B cell (primary cell): Measurements from ENCODE around the gene ZNF324. TPM values are rescaled to one million over a fixed set of nuclear protein-coding genes. Genes with fewer than 3 reads are reported as not detected.
A peak's percentile ranks its signal among the peaks of the same experiment; 100 is the strongest.

ENCODE experiments used
- ATAC-seq: fragments of 200-7000 bp; cut with Tn5 transposase; one replicate; pipeline ENCODE4 v1.10.0; 2021; ENCODE audit warnings: low read depth, mild to moderate bottlenecking, moderate number of reproducible peaks, moderate library complexity
- CTCF ChIA-PET: fragments of 350-600 bp; sonication (Branson Sonifier 250); formaldehyde crosslinking; loops from one replicate; lab custom pipeline; 2021; ENCODE audit warnings: antibody characterized with exemption, inconsistent platforms; lab: Charles Lee
- POLR2A ChIA-PET: fragments of 350-600 bp; sonication (Branson Sonifier 250); formaldehyde crosslinking; loops from one replicate; lab custom pipeline; 2021; ENCODE audit warnings: antibody characterized with exemption; lab: Charles Lee
- DNase-seq: peaks from one replicate; pipeline ENCODE4 v3.0.0; 2013
- H2AFZ ChIP-seq: 2 replicates; pipeline ENCODE4 v1.6.1; 2012; ENCODE audit warnings: mild to moderate bottlenecking, low read depth, low read length; ENCODE audit not compliant: insufficient read depth, poor library complexity, severe bottlenecking
- H3K27ac ChIP-seq, 2 donors: 1 replicate in 1 of 2; 2 replicates in 1 of 2; pipeline ENCODE4 v1.5.1; 2012 to 2013; ENCODE audit warnings: low read length in 2 of 2, mild to moderate bottlenecking in 2 of 2, moderate library complexity in 1 of 2
- H3K27me3 ChIP-seq, 4 experiments: fragments of 200-600 bp in 1 of 4; sonication (generic) in 1 of 4; replicated peaks in 1 of 4; 1 replicate in 2 of 4; 2 replicates in 2 of 4; pipeline versions ENCODE4 v1.6.1 to v1.7.0; 2013 to 2016; ENCODE audit warnings: low read length in 3 of 4, mild to moderate bottlenecking in 2 of 4, mixed read lengths in 1 of 4, moderate library complexity in 1 of 4; ENCODE audit not compliant: insufficient read depth in 4 of 4, control insufficient read depth in 3 of 4; ENCODE audit errors: control extremely low read depth in 1 of 4
- H3K36me3 ChIP-seq, 2 experiments: replicated peaks in 1 of 2; 1 replicate in 1 of 2; 2 replicates in 1 of 2; pipeline versions ENCODE4 v1.6.1 to v1.7.1; 2013; ENCODE audit warnings: low read length in 1 of 2; ENCODE audit not compliant: insufficient read depth in 2 of 2, control insufficient read depth in 1 of 2; ENCODE audit errors: control extremely low read depth in 1 of 2, extremely low read depth in 1 of 2
- H3K4me1 ChIP-seq, 2 donors: fragments of 200-600 bp in 1 of 2; sonication (generic) in 1 of 2; 1 replicate in 1 of 2; 2 replicates in 1 of 2; pipeline versions ENCODE4 v1.5.1 to v1.6.1; 2013 to 2017; ENCODE audit warnings: low read length in 2 of 2; ENCODE audit not compliant: control insufficient read depth in 2 of 2, insufficient read depth in 2 of 2
- H3K4me2 ChIP-seq: replicated peaks from 2 replicates; pipeline ENCODE3; 2012; ENCODE audit warnings: mild to moderate bottlenecking, low read depth, low read length; ENCODE audit not compliant: poor library complexity, severe bottlenecking
- H3K4me3 ChIP-seq, 5 experiments: fragments of 200-600 bp in 1 of 5; sonication (generic) in 1 of 5; 1 replicate in 3 of 5; 2 replicates in 2 of 5; pipeline versions ENCODE4 v1.5.1 to v1.7.0; 2011 to 2016; ENCODE audit warnings: low read length in 4 of 5, mild to moderate bottlenecking in 4 of 5, low read depth in 2 of 5, control low read depth in 1 of 5, moderate library complexity in 1 of 5; ENCODE audit not compliant: insufficient read depth in 1 of 5; ENCODE audit errors: control extremely low read depth in 1 of 5, extremely low read depth in 1 of 5
- H3K79me2 ChIP-seq: fragments of 200-600 bp; sonication (generic); one replicate; pipeline ENCODE4 v1.6.0; 2016; ENCODE audit warnings: low read length; ENCODE audit not compliant: control insufficient read depth, insufficient read depth
- H3K9ac ChIP-seq: fragments of 200-600 bp; sonication (generic); 2 replicates; pipeline ENCODE4 v1.6.1; 2017; ENCODE audit warnings: mild to moderate bottlenecking, low read length, moderate library complexity
- H3K9me3 ChIP-seq, 3 donors: one replicate each; pipeline versions ENCODE4 v1.6.1 to v1.7.1; 2013; ENCODE audit warnings: low read length in 2 of 3; ENCODE audit not compliant: control insufficient read depth in 2 of 3, insufficient read depth in 1 of 3; ENCODE audit errors: control extremely low read depth in 1 of 3
- H4K20me1 ChIP-seq: 2 replicates; pipeline ENCODE4 v1.6.0; 2012; ENCODE audit warnings: mild to moderate bottlenecking, low read length; ENCODE audit not compliant: insufficient read depth, control insufficient read depth, poor library complexity, severe bottlenecking
- H3K27ac Mint-ChIP-seq: one replicate; pipeline ENCODE4 v1.8.0; 2021; ENCODE audit warnings: mixed read lengths
- H3K27me3 Mint-ChIP-seq: one replicate; pipeline ENCODE4 v1.8.0; 2021; ENCODE audit warnings: mixed read lengths
- H3K4me1 Mint-ChIP-seq: one replicate; pipeline ENCODE4 v1.8.0; 2021; ENCODE audit warnings: mixed read lengths
- H3K4me3 Mint-ChIP-seq: one replicate; pipeline ENCODE4 v1.8.0; 2021; ENCODE audit warnings: mixed read lengths
- H3K9me3 Mint-ChIP-seq: one replicate; pipeline ENCODE4 v1.8.0; 2022; ENCODE audit warnings: mixed read lengths; ENCODE audit not compliant: insufficient read depth
- CTCF ChIP-seq: fragments of 200-600 bp; IDR thresholded peaks from one replicate; pipeline ENCODE4 v1.8.0; 2022; ENCODE audit warnings: antibody characterized with exemption, mild to moderate bottlenecking
- EZH2 ChIP-seq: IDR thresholded peaks from 2 replicates; pipeline ENCODE4 v1.6.1; 2012; ENCODE audit warnings: borderline replicate concordance, low read depth, mild to moderate bottlenecking, moderate library complexity, low read length; ENCODE audit not compliant: insufficient read depth, poor library complexity, severe bottlenecking
- WGBS: methylation state at CpG from one replicate; pipeline ENCODE4 v1.1.5; 2013; ENCODE audit warnings: missing lambda C conversion rate; ENCODE audit not compliant: insufficient coverage; 5-methylcytosine and 5-hydroxymethylcytosine counted together
- intact Hi-C: fragments of 100-400 bp; cut with micrococcal nuclease; formaldehyde crosslinking; loops from one replicate; pipeline ENCODE4 v1.10.0; 2022
- polyA plus RNA-seq: library from polyadenylated mRNA; depleted of rRNA; stranded (reverse); fragments of >200 nt; gene quantifications from 2 replicates; pipeline ENCODE4 v1.2.3, GENCODE V29; 2012
- total RNA-seq, 2 donors: library from RNA; stranded (reverse); fragments of 120-200 nt in 1 of 2; gene quantifications; 1 replicate in 1 of 2; 2 replicates in 1 of 2; pipeline versions ENCODE4 v1.2.3 to v1.2.4, GENCODE V29; 2013 to 2022

ZNF324 gene
- total and polyA plus RNA-seq, 2 donors (not counting 1 experiment from before 2014, with no cell fraction given): 12.8 to 21.0 TPM

- peak overlapping the region; percentile 64 to 78 (median 71) for H3K4me3 ChIP-seq
- Mint-ChIP-seq H3K4me1 (peaks cover 38% of the 10 kb centered on the region), H3K9me3 (no peaks in the 10 kb centered on the region), H3K4me3 (peak overlapping the region; percentile 98), H3K27ac (peak overlapping the region; percentile 99), H3K27me3 (no peaks in the 10 kb centered on the region)
- peak overlapping the region; percentile 81 for H3K9ac ChIP-seq
- CTCF ChIA-PET: interaction anchor here (0.6 to 4.9 kb wide), 30 partner anchors 9 to 792 kb away, joined by 3 to 72 read pairs (median 4); partner anchors contain the start of genes CHMP2A, MZF1, TRIM28 and ZNF497
- DNase-seq (no peak), ATAC-seq (no peak)
- 0% methylated on average over 2 of the region's 7 CpGs for WGBS
- peaks cover 16 to 26% of the 10 kb centered on the region in 2 donors for H3K4me1 ChIP-seq
- TF ChIP-seq CTCF: no peak
- no peak for TF ChIP-seq EZH2
- peak overlapping the region; percentile 76 to 96 for H3K27ac ChIP-seq
- intact Hi-C loops: loop anchor here (1.0 kb wide), 2 partner anchors 24 to 45 kb away; partner anchors contain the start of gene TRIM28
- peak overlapping the region; percentile 79 for H2AFZ ChIP-seq
- no peaks in the 10 kb centered on the region for H3K9me3 ChIP-seq
- peaks cover 0 to 12% of the 10 kb centered on the region in 2 experiments for H3K36me3 ChIP-seq
- no peaks in the 10 kb centered on the region for H3K27me3 ChIP-seq
- POLR2A ChIA-PET: interaction anchor here (0.7 to 3.3 kb wide), 19 partner anchors 24 to 517 kb away, joined by 3 to 30 read pairs (median 5); partner anchors contain the start of genes CHMP2A, MZF1, TRIM28 and UBE2M
- peak overlapping the region; percentile 93 for H3K4me2 ChIP-seq
- peaks cover 37% of the 10 kb centered on the region for H3K79me2 ChIP-seq
- H4K20me1 ChIP-seq: peaks cover 35% of the 10 kb centered on the region
Measured at GRCh38 chr19:58520257-58520599, 53.3 kb downstream of the ZNF324 start.

GRCh38 chr19:58521651-58522050 is 54.8 kb downstream of the ZNF324 start:
- H3K36me3 ChIP-seq: peaks cover 0 to 5% of the 10 kb centered on the region in 2 experiments
- H4K20me1 ChIP-seq: peaks cover 22% of the 10 kb centered on the region
- no peaks in the 10 kb centered on the region for H3K27me3 ChIP-seq
- intact Hi-C loops: no loop called here
- H3K4me2 ChIP-seq: no peak overlapping the region
- WGBS: 88% methylated on average over 2 of the region's 4 CpGs
- H3K79me2 ChIP-seq: peaks cover 23% of the 10 kb centered on the region
- Mint-ChIP-seq H3K9me3 (no peaks in the 10 kb centered on the region), H3K27ac (peak overlapping the region; percentile 67), H3K27me3 (no peaks in the 10 kb centered on the region), H3K4me3 (peak overlapping the region; percentile 66), H3K4me1 (peaks cover 31% of the 10 kb centered on the region)
- no peaks in the 10 kb centered on the region for H3K9me3 ChIP-seq
- ChIA-PET CTCF (interaction anchor here (3.4 to 4.9 kb wide), 2 partner anchors 23 to 58 kb away, joined by 24 to 72 read pairs; partner anchors contain the start of gene TRIM28), POLR2A (interaction anchor here (0.7 to 3.3 kb wide), 3 partner anchors 22 to 54 kb away, joined by 3 to 30 read pairs (median 3); partner anchors contain the start of gene TRIM28)
- no peak overlapping the region for H2AFZ ChIP-seq
- ATAC-seq: no peak
- no peak for TF ChIP-seq EZH2
- no peak for TF ChIP-seq CTCF
- H3K9ac ChIP-seq: no peak overlapping the region
- H3K27ac ChIP-seq: no peak overlapping the region
- no peak overlapping the region for H3K4me3 ChIP-seq
- peaks cover 16 to 26% of the 10 kb centered on the region in 2 donors for H3K4me1 ChIP-seq
- no peak for DNase-seq
